Upper lobe of left lung (tissue), 6 donors: ENCODE data around the gene LAMA2. TPM values are rescaled to one million over a fixed set of nuclear protein-coding genes. Genes with fewer than 3 reads are reported as not detected.

Experiments used
- ATAC-seq, 2 donors: fragments of 200-7000 bp; cut with Tn5 transposase; one replicate each; pipeline ENCODE4 v1.9.1; 2022; ENCODE audit warnings: mild to moderate bottlenecking in 2 of 2, moderate library complexity in 2 of 2; ENCODE audit not compliant: low FRiP score in 2 of 2
- DNase-seq, 2 donors: peaks; one replicate each; pipeline ENCODE4 v3.0.0-alpha.2; 2019 to 2020
- H3K27ac ChIP-seq, 4 donors: fragments of 200-600 bp; sonication (generic); one replicate each; pipeline ENCODE4 v1.5.1; 2016 to 2019
- H3K27me3 ChIP-seq, 4 donors: fragments of 200-600 bp; sonication (generic); one replicate each; pipeline ENCODE4 v1.5.1; 2017 to 2019
- H3K36me3 ChIP-seq, 4 donors: fragments of 200-600 bp; sonication (generic); one replicate each; pipeline ENCODE4 v1.5.1; 2016 to 2019
- H3K4me1 ChIP-seq, 4 donors: fragments of 200-600 bp; sonication (generic); one replicate each; pipeline ENCODE4 v1.5.1; 2018 to 2019
- H3K4me3 ChIP-seq, 4 donors: fragments of 200-600 bp; sonication (generic); one replicate each; pipeline ENCODE4 v1.5.1; 2017 to 2019; ENCODE audit warnings: mild to moderate bottlenecking in 2 of 4, moderate library complexity in 1 of 4
- H3K9me3 ChIP-seq, 4 donors: fragments of 200-600 bp; sonication (generic); one replicate each; pipeline ENCODE4 v1.5.1; 2018 to 2019
- CTCF ChIP-seq, 6 experiments: fragments of 450-650 bp in 4 of 6; fragments of 200-600 bp in 2 of 6; sonication (generic) in 2 of 6; IDR thresholded peaks; one replicate each; pipeline ENCODE4 v1.5.1; 2016 to 2019; ENCODE audit warnings: antibody characterized with exemption in 6 of 6
- EP300 ChIP-seq, 4 donors: sonication (generic); formaldehyde crosslinking; IDR thresholded peaks; one replicate each; pipeline ENCODE4 v1.5.1; 2017; ENCODE audit warnings: antibody characterized with exemption in 4 of 4, control low read depth in 2 of 4
- POLR2A ChIP-seq, 4 donors: fragments of 450-650 bp; IDR thresholded peaks; one replicate each; pipeline ENCODE4 v1.5.1; 2016 to 2017; ENCODE audit warnings: antibody characterized with exemption in 4 of 4, mild to moderate bottlenecking in 2 of 4
- POLR2AphosphoS5 ChIP-seq, 2 donors: sonication (generic); formaldehyde crosslinking; IDR thresholded peaks; one replicate each; pipeline ENCODE4 v1.5.1; 2017; ENCODE audit warnings: antibody characterized with exemption in 2 of 2
- WGBS, 2 donors: methylation state at CpG; one replicate each; pipeline ENCODE4 v1.1.5; 2017 to 2018; 5-methylcytosine and 5-hydroxymethylcytosine counted together
- total RNA-seq, 6 donors: library from RNA; depleted of rRNA in 4 of 6; stranded (reverse); fragments of >200 nt in 4 of 6; gene quantifications; one replicate each; pipeline versions ENCODE4 v1.1.0 to v1.2.1, GENCODE V29; 2016 to 2021
- donor health status: DM: no; HTN: no; CAD: no; lungs with moderate emphysema.
- donor health status: DM: no; HTN: yes; CAD: no; lungs with severe emphysema.

Gene LAMA2
- total RNA-seq, 6 donors from 2014 or later: 41.9 to 82.8 (median 62.4) TPM

- no peaks in the 10 kb centered on the region for H3K27me3 ChIP-seq
- DNase-seq (no peak), ATAC-seq (no peak)
- H3K27ac ChIP-seq: no peak overlapping the region
- 87 to 96% methylated on average over 4 of the region's 4 CpGs for WGBS, 2 donors
- TF ChIP-seq EP300 (IDR thresholded peaks at IDR 0.05) (no peak), POLR2AphosphoS5 (IDR thresholded peaks at IDR 0.05) (no peak), POLR2A (IDR thresholded peaks at IDR 0.05) (no peak), CTCF (IDR thresholded peaks at IDR 0.05) (no peak)
- H3K4me3 ChIP-seq: no peak overlapping the region
- no peaks in the 10 kb centered on the region for H3K4me1 ChIP-seq
- no peaks in the 10 kb centered on the region for H3K9me3 ChIP-seq
- H3K36me3 ChIP-seq: no peaks in the 10 kb centered on the region
Observed at GRCh38 chr6:129338683-129339082, 455.7 kb downstream of the LAMA2 start.

DNA sequence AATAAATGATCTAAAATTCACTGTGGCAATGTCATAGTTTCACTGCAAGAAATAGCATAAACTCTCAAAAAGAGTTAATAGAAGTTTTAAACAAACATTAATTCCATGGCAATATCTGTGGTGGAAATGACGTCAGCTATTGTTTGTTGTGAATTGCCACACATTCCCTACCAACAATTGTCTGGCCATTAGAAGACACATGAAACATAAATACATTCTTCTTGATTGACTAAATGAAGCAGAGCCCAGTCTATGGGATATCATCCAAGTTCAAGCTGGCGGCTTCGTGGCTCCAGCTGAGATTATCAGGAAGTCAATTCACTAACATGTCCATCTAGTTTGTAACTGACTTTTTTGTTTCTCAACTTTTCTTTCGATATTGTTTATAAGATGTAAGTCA is 458.0 kb downstream of the LAMA2 start:
- H3K4me3 ChIP-seq: no peak overlapping the region
- WGBS, 2 donors: 56 to 71% methylated on average over 4 of the region's 4 CpGs
- no peaks in the 10 kb centered on the region for H3K4me1 ChIP-seq
- DNase-seq (no peak), ATAC-seq (no peak)
- H3K36me3 ChIP-seq: no peaks in the 10 kb centered on the region
- H3K9me3 ChIP-seq: no peaks in the 10 kb centered on the region
- peak in 1 of 2 donors; percentile 45 for TF ChIP-seq POLR2AphosphoS5 (IDR thresholded peaks at IDR 0.05)
- no peak for TF ChIP-seq CTCF (IDR thresholded peaks at IDR 0.05)
- peak overlapping the region in 1 of 4 donors; percentile 34 for H3K27ac ChIP-seq
- no peaks in the 10 kb centered on the region for H3K27me3 ChIP-seq

- peak in 1 of 2 donors; percentile 14 for ATAC-seq
- no peaks in the 10 kb centered on the region for H3K27me3 ChIP-seq
- 58 to 67% methylated on average over 2 of the region's 2 CpGs for WGBS, 2 donors
Observed at GRCh38 chr6:129342243-129342642, 459.3 kb downstream of the LAMA2 start.

DNA sequence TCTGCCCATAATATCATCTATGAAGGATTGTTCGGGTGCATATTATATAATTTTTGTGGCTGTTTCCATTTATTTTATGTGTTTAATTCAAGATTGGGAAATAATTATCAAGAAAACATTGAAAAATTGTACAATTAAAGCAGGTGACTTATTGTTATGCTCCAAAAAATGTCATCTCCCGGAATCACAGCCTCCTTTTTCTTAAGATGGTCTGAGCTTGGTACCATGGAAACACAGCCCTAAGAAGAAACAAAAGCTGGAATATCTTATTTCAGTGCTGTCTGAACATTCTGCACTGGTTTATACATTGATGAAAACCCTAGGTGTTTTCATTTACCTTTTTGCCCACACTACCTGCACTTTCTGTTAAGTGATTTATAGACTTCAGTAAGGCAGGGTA is 459.9 kb downstream of the LAMA2 start:
- 84 to 89% methylated on average over 2 of the region's 2 CpGs for WGBS, 2 donors
- no peaks in the 10 kb centered on the region for H3K9me3 ChIP-seq

More at GRCh38 chr6:129342243-129342642, 459.3 kb downstream of the LAMA2 start:
- Histone ChIP-seq H3K4me1 (no peaks in the 10 kb centered on the region), H3K9me3 (no peaks in the 10 kb centered on the region), H3K4me3 (no peak overlapping the region), H3K36me3 (no peaks in the 10 kb centered on the region), H3K27ac (no peak overlapping the region)
- DNase-seq: no peak
- no peak for TF ChIP-seq CTCF (IDR thresholded peaks at IDR 0.05)
- peak in 1 of 2 donors; percentile 70 for TF ChIP-seq POLR2AphosphoS5 (IDR thresholded peaks at IDR 0.05)
- peak in 1 of 4 donors; percentile 52 for TF ChIP-seq EP300 (IDR thresholded peaks at IDR 0.05)

More for the DNA sequence above, 459.9 kb downstream of the LAMA2 start:
- no peak for TF ChIP-seq POLR2A (IDR thresholded peaks at IDR 0.05)
- no peak for TF ChIP-seq CTCF (IDR thresholded peaks at IDR 0.05)
- TF ChIP-seq POLR2AphosphoS5 (IDR thresholded peaks at IDR 0.05): no peak
- no peak for TF ChIP-seq EP300 (IDR thresholded peaks at IDR 0.05)
- Histone ChIP-seq H3K4me3 (no peak overlapping the region), H3K27ac (no peak overlapping the region), H3K27me3 (no peaks in the 10 kb centered on the region), H3K36me3 (no peaks in the 10 kb centered on the region), H3K4me1 (no peaks in the 10 kb centered on the region)
- no peak for ATAC-seq
- no peak for DNase-seq
